Tibial nerve (tissue), 4 donors: ENCODE results near the gene KCNH1. TPM values are rescaled to one million over a fixed set of nuclear protein-coding genes. Genes with fewer than 3 reads are reported as not detected.
"Not testable (repeated sequence)": the region's sequence is repeated elsewhere in the genome, so short reads cannot be mapped to it uniquely, and the experiment has no call there.

Experiments
- DNase-seq, 2 donors: peaks; one replicate each; pipeline ENCODE4 v3.0.0-alpha.2; 2019; ENCODE audit warnings: low spot score in 2 of 2
- H3K27ac ChIP-seq, 4 donors: fragments of 200-600 bp; sonication (generic) in 3 of 4; one replicate each; pipeline ENCODE4 v1.5.1; 2017 to 2019; ENCODE audit warnings: mild to moderate bottlenecking in 1 of 4
- H3K27me3 ChIP-seq, 2 donors: fragments of 200-600 bp; sonication (generic) in 1 of 2; one replicate each; pipeline versions ENCODE4 v1.5.1 to v1.6.0; 2017 to 2019
- H3K36me3 ChIP-seq, 3 donors: fragments of 200-600 bp; sonication (generic); one replicate each; pipeline ENCODE4 v1.5.1; 2018 to 2019
- H3K4me1 ChIP-seq, 4 donors: fragments of 200-600 bp; sonication (generic) in 3 of 4; one replicate each; pipeline ENCODE4 v1.5.1; 2017 to 2019
- H3K4me3 ChIP-seq, 4 donors: fragments of 200-600 bp; sonication (generic) in 3 of 4; one replicate each; pipeline ENCODE4 v1.5.1; 2017 to 2019; ENCODE audit warnings: mild to moderate bottlenecking in 1 of 4, moderate library complexity in 1 of 4
- H3K9me3 ChIP-seq, 4 donors: fragments of 200-600 bp; sonication (generic) in 3 of 4; one replicate each; pipeline ENCODE4 v1.5.1; 2017 to 2019
- CTCF ChIP-seq, 5 experiments: fragments of 200-600 bp in 3 of 5; fragments of 450-650 bp in 2 of 5; sonication (generic) in 3 of 5; IDR thresholded peaks; one replicate each; pipeline ENCODE4 v1.5.1; 2016 to 2019; ENCODE audit warnings: antibody characterized with exemption in 5 of 5, mild to moderate bottlenecking in 3 of 5, moderate library complexity in 2 of 5
- EP300 ChIP-seq, 2 donors: sonication (generic); formaldehyde crosslinking; IDR thresholded peaks; one replicate each; pipeline ENCODE4 v1.6.1; 2017; ENCODE audit warnings: antibody characterized with exemption in 2 of 2, mild to moderate bottlenecking in 1 of 2
- POLR2A ChIP-seq, 2 donors: fragments of 450-650 bp; IDR thresholded peaks; one replicate each; pipeline ENCODE4 v1.6.1; 2017; ENCODE audit warnings: antibody characterized with exemption in 2 of 2, mild to moderate bottlenecking in 2 of 2, moderate library complexity in 2 of 2
- WGBS, 2 donors: methylation state at CpG; one replicate each; pipeline ENCODE4 v1.1.5; 2018; 5-methylcytosine and 5-hydroxymethylcytosine counted together
- total RNA-seq, 4 donors: library from RNA; depleted of rRNA; stranded (reverse); fragments of >200 nt; gene quantifications; one replicate each; pipeline ENCODE4 v1.1.0, GENCODE V29; 2016

KCNH1 gene
- total RNA-seq, 4 donors from 2014 or later = 1.9 to 10.0 (median 3.6) TPM

- H3K4me1 ChIP-seq = no peaks in the 10 kb centered on the region
- H3K9me3 ChIP-seq = no peaks in the 10 kb centered on the region
- peaks cover 0 to 40% (median 0%) of the 10 kb centered on the region in 3 donors for H3K36me3 ChIP-seq
- WGBS, 2 donors = 94 to 95% methylated on average over 3 of the region's 3 CpGs
- no peaks in the 10 kb centered on the region for H3K27me3 ChIP-seq
- TF ChIP-seq POLR2A (IDR thresholded peaks at IDR 0.05) (no peak), CTCF (IDR thresholded peaks at IDR 0.05) (no peak), EP300 (IDR thresholded peaks at IDR 0.05) (no peak)
- no peak for DNase-seq
- no peak overlapping the region for H3K4me3 ChIP-seq
- no peak overlapping the region for H3K27ac ChIP-seq
These were observed 457.4 kb downstream of the KCNH1 start for GRCh38 chr1:210676539-210676938.

GRCh38 chr1:210674151-210674550, 459.8 kb downstream of the KCNH1 start:
- TF ChIP-seq POLR2A (IDR thresholded peaks at IDR 0.05) (no peak), CTCF (IDR thresholded peaks at IDR 0.05) (no peak), EP300 (IDR thresholded peaks at IDR 0.05) (no peak)
- DNase-seq = no peak
- H3K36me3 ChIP-seq = peaks cover 0 to 17% (median 0%) of the 10 kb centered on the region in 3 donors
- H3K4me1 ChIP-seq = no peaks in the 10 kb centered on the region
- no peaks in the 10 kb centered on the region for H3K27me3 ChIP-seq
- H3K4me3 ChIP-seq = no peak overlapping the region
- WGBS, 2 donors = 50 to 73% methylated on average over 3 of the region's 3 CpGs
- H3K9me3 ChIP-seq = no peaks in the 10 kb centered on the region
- H3K27ac ChIP-seq = no peak overlapping the region

GRCh38 chr1:210669951-210670350, 464.0 kb downstream of the KCNH1 start:
- Histone ChIP-seq H3K4me3 (no peak overlapping the region), H3K27me3 (no peaks in the 10 kb centered on the region), H3K36me3 (peaks cover 0 to 10% (median 0%) of the 10 kb centered on the region in 3 donors), H3K27ac (no peak overlapping the region), H3K9me3 (no peaks in the 10 kb centered on the region), H3K4me1 (no peaks in the 10 kb centered on the region)
- TF ChIP-seq CTCF (IDR thresholded peaks at IDR 0.05) = no peak
- no peak for TF ChIP-seq POLR2A (IDR thresholded peaks at IDR 0.05)
- no peak for TF ChIP-seq EP300 (IDR thresholded peaks at IDR 0.05)
- DNase-seq = no peak

- TF ChIP-seq CTCF (IDR thresholded peaks at IDR 0.05) (no peak), POLR2A (IDR thresholded peaks at IDR 0.05) (no peak), EP300 (IDR thresholded peaks at IDR 0.05) (no peak)
- no peak for DNase-seq
- Histone ChIP-seq H3K27ac (no peak overlapping the region), H3K36me3 (no peaks in the 10 kb centered on the region), H3K27me3 (no peaks in the 10 kb centered on the region), H3K4me3 (no peak overlapping the region), H3K9me3 (no peaks in the 10 kb centered on the region), H3K4me1 (no peaks in the 10 kb centered on the region)
- WGBS, 2 donors = 74 to 84% methylated on average over 7 of the region's 7 CpGs
These were observed 470.0 kb downstream of the KCNH1 start for GRCh38 chr1:210663730-210664573.

- 81 to 82% methylated on average over 4 of the region's 4 CpGs for WGBS, 2 donors
- DNase-seq = no peak
- Histone ChIP-seq H3K36me3 (no peaks in the 10 kb centered on the region), H3K27me3 (no peaks in the 10 kb centered on the region), H3K9me3 (no peaks in the 10 kb centered on the region), H3K27ac (no peak overlapping the region), H3K4me3 (no peak overlapping the region), H3K4me1 (no peaks in the 10 kb centered on the region)
- TF ChIP-seq CTCF (IDR thresholded peaks at IDR 0.05) (no peak), POLR2A (IDR thresholded peaks at IDR 0.05) (no peak), EP300 (IDR thresholded peaks at IDR 0.05) (no peak)
These were observed 471.5 kb downstream of the KCNH1 start for GRCh38 chr1:210662291-210663050.

- 94 to 98% methylated on average over 4 of the region's 4 CpGs for WGBS, 2 donors
- not testable (repeated sequence) for H3K36me3 ChIP-seq, DNase-seq, H3K4me3 ChIP-seq, H3K9me3 ChIP-seq, H3K27me3 ChIP-seq, H3K4me1 ChIP-seq, H3K27ac ChIP-seq
These were observed 472.4 kb downstream of the KCNH1 start for GRCh38 chr1:210661520-210661919.
